Caco-2 (cell line): ENCODE measurements around the gene AKAP8L. TPM values are rescaled to one million over a fixed set of nuclear protein-coding genes. Genes with fewer than 3 reads are reported as not detected.
A peak's percentile ranks its signal among the peaks of the same experiment; 100 is the strongest.

ENCODE experiments used
- BruUV-seq: library from RNA; stranded (reverse); fragments of 400-500 nt; replicated peaks from 2 replicates; lab custom pipeline; 2021; lab: Mats Ljungman, UMichigan
- CTCF ChIA-PET: fragments of 300-600 bp; sonication (Branson Sonifier 250); formaldehyde crosslinking; loops from one replicate; lab custom pipeline; 2022; ENCODE audit warnings: antibody characterized with exemption; lab: Charles Lee
- POLR2A ChIA-PET: fragments of 300-600 bp; sonication (Branson Sonifier 250); formaldehyde crosslinking; loops from one replicate; lab custom pipeline; 2022; ENCODE audit warnings: antibody characterized with exemption; lab: Charles Lee
- DNase-seq, 2 experiments: peaks; one replicate each; pipeline versions ENCODE4 v3.0.0 to v3.0.0-alpha.2; 2020 to 2022
- H3K27me3 ChIP-seq: replicated peaks from 2 replicates; pipeline ENCODE4 v1.6.0; 2011; ENCODE audit warnings: low read length; ENCODE audit not compliant: control insufficient read depth, insufficient read depth
- H3K36me3 ChIP-seq: 2 replicates; pipeline ENCODE4 v1.5.1; 2011; ENCODE audit warnings: low read length; ENCODE audit not compliant: control insufficient read depth, insufficient read depth
- H3K4me1 ChIP-seq: fragments of 250-450 bp; sonication (Bioruptor Pico); 2 replicates; pipeline ENCODE4 v1.5.1; 2020; ENCODE audit warnings: mild to moderate bottlenecking
- H3K4me3 ChIP-seq: 2 replicates; pipeline ENCODE4 v1.5.1; 2011; ENCODE audit warnings: low read depth, mild to moderate bottlenecking, control low read depth, low read length
- H3K9me3 ChIP-seq: fragments of 250-450 bp; sonication (Bioruptor Pico); 2 replicates; pipeline ENCODE4 v1.5.1; 2020; ENCODE audit warnings: mild to moderate bottlenecking, moderate library complexity
- H3K27ac Mint-ChIP-seq: one replicate; pipeline ENCODE4 v1.8.0; 2022; ENCODE audit warnings: mixed read lengths; ENCODE audit not compliant: unreplicated experiment
- H3K27me3 Mint-ChIP-seq: one replicate; pipeline ENCODE4 v1.8.0; 2022; ENCODE audit warnings: mixed read lengths; ENCODE audit not compliant: insufficient read depth, unreplicated experiment
- H3K36me3 Mint-ChIP-seq: one replicate; pipeline ENCODE4 v1.8.0; 2022; ENCODE audit warnings: mild to moderate bottlenecking, mixed read lengths; ENCODE audit not compliant: insufficient read depth, unreplicated experiment
- H3K4me1 Mint-ChIP-seq: one replicate; pipeline ENCODE4 v1.8.0; 2022; ENCODE audit warnings: low read depth, mixed read lengths; ENCODE audit not compliant: unreplicated experiment
- H3K4me3 Mint-ChIP-seq: one replicate; pipeline ENCODE4 v1.8.0; 2022; ENCODE audit warnings: mild to moderate bottlenecking, moderate library complexity, mixed read lengths; ENCODE audit not compliant: unreplicated experiment
- H3K9me3 Mint-ChIP-seq: one replicate; pipeline ENCODE4 v1.8.0; 2022; ENCODE audit warnings: mixed read lengths; ENCODE audit not compliant: unreplicated experiment
- intact Hi-C: fragments of 100-400 bp; cut with micrococcal nuclease; formaldehyde crosslinking; loops from one replicate; pipeline ENCODE4 v1.10.0; 2022; ENCODE audit not compliant: unreplicated experiment
- total RNA-seq: library from RNA; stranded (reverse); gene quantifications from 2 replicates; pipeline ENCODE4 v1.2.3, GENCODE V29; 2022
- TF ChIP-seq, protein P1 (sequence below), 2 experiments: fragments of 200-600 bp in 1 of 2; IDR thresholded peaks; 1 replicate in 1 of 2; 2 replicates in 1 of 2; pipeline versions ENCODE4 v1.5.1 to v1.8.0; 2011 to 2022; ENCODE audit warnings: antibody characterized with exemption in 1 of 2, control low read depth in 1 of 2, inconsistent platforms in 1 of 2, low read depth in 1 of 2, low read length in 1 of 2, mild to moderate bottlenecking in 1 of 2, moderate library complexity in 1 of 2; ENCODE audit not compliant: insufficient read depth in 1 of 2, severe bottlenecking in 1 of 2, unreplicated experiment in 1 of 2

Gene AKAP8L
- total RNA-seq, 1 experiment from 2014 or later, result 112 TPM

- ChIA-PET POLR2A (no interaction called here), CTCF (interaction anchor here (0.6 kb wide), 1 partner anchor 25 kb away, joined by 3 read pairs; no protein-coding TSS in a partner anchor)
- Histone ChIP-seq H3K4me3 (peak overlapping the region; percentile 74; the same call in 1 of the 2 replicates), H3K9me3 (no peaks in the 10 kb centered on the region), H3K36me3 (no peaks in the 10 kb centered on the region), H3K4me1 (0 out of 2 replicates have a peak, but pooled peaks cover 7% of the 10 kb centered on the region), H3K27me3 (no peaks in the 10 kb centered on the region)
- intact Hi-C loops, result no loop called here
- Mint-ChIP-seq H3K9me3 (no peaks in the 10 kb centered on the region), H3K4me1 (peaks cover 16% of the 10 kb centered on the region), H3K36me3 (peaks cover 5% of the 10 kb centered on the region), H3K27ac (no peak overlapping the region), H3K4me3 (no peak overlapping the region), H3K27me3 (no peaks in the 10 kb centered on the region)
- BruUV-seq, result no TSS peak
- TF ChIP-seq, protein P1, sequence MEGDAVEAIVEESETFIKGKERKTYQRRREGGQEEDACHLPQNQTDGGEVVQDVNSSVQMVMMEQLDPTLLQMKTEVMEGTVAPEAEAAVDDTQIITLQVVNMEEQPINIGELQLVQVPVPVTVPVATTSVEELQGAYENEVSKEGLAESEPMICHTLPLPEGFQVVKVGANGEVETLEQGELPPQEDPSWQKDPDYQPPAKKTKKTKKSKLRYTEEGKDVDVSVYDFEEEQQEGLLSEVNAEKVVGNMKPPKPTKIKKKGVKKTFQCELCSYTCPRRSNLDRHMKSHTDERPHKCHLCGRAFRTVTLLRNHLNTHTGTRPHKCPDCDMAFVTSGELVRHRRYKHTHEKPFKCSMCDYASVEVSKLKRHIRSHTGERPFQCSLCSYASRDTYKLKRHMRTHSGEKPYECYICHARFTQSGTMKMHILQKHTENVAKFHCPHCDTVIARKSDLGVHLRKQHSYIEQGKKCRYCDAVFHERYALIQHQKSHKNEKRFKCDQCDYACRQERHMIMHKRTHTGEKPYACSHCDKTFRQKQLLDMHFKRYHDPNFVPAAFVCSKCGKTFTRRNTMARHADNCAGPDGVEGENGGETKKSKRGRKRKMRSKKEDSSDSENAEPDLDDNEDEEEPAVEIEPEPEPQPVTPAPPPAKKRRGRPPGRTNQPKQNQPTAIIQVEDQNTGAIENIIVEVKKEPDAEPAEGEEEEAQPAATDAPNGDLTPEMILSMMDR (IDR thresholded peaks at IDR 0.05; ENCODE audit: insufficient read depth in 1 of 2, low read depth in 1 of 2, low read length in 1 of 2, severe bottlenecking in 1 of 2, unreplicated experiment in 1 of 2), result no peak
- DNase-seq, result no peak
These were observed 29.4 kb upstream of the AKAP8L start for GRCh38 chr19:15448044-15448777.

DNA sequence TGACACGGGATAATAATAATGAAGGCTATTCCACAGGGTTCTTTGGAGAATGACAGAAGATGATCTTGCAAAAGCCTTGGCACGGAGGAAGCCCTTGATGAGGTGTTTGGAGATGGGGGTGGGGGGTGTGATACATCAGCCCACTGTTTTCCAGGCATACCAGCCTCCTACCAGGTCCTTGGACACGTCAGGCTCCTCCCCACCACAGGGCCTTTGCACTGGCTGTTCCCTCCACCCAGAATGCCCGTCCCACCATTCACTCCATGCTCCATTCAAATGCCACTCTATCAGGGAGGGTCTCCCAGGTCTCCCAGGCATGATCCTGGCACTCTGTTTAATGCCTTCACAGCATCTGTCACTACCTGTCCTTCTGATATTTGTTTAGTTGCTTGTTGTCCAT lies 28.3 kb upstream of the AKAP8L start:
- Mint-ChIP-seq H3K4me3 (no peak overlapping the region), H3K36me3 (peaks cover 5% of the 10 kb centered on the region), H3K9me3 (no peaks in the 10 kb centered on the region), H3K27me3 (no peaks in the 10 kb centered on the region), H3K27ac (no peak overlapping the region), H3K4me1 (peaks cover 16% of the 10 kb centered on the region)
- TF ChIP-seq, protein P1 (IDR thresholded peaks at IDR 0.05; ENCODE audit: insufficient read depth in 1 of 2, low read depth in 1 of 2, low read length in 1 of 2, severe bottlenecking in 1 of 2, unreplicated experiment in 1 of 2), result no peak
- H3K36me3 ChIP-seq, result no peaks in the 10 kb centered on the region
- ChIA-PET POLR2A (no interaction called here), CTCF (no interaction called here)
- H3K9me3 ChIP-seq, result no peaks in the 10 kb centered on the region
- intact Hi-C loops, result no loop called here
- DNase-seq, result no peak
- no TSS peak for BruUV-seq
- 0 out of 2 replicates have a peak, but pooled peaks cover 7% of the 10 kb centered on the region for H3K4me1 ChIP-seq
- H3K4me3 ChIP-seq, result no peak overlapping the region
- H3K27me3 ChIP-seq, result no peaks in the 10 kb centered on the region

GRCh38 chr19:15445807-15446376 lies 27.1 kb upstream of the AKAP8L start:
- POLR2A ChIA-PET, result no interaction called here
- no peaks in the 10 kb centered on the region for H3K9me3 ChIP-seq
- H3K36me3 ChIP-seq, result no peaks in the 10 kb centered on the region
- no peak for DNase-seq
- 0 out of 2 replicates have a peak, but pooled peaks cover 7% of the 10 kb centered on the region for H3K4me1 ChIP-seq
- H3K4me3 ChIP-seq, result no peak overlapping the region
- TF ChIP-seq, protein P1 (IDR thresholded peaks at IDR 0.05; ENCODE audit: insufficient read depth in 1 of 2, low read depth in 1 of 2, low read length in 1 of 2, severe bottlenecking in 1 of 2, unreplicated experiment in 1 of 2), result no peak
- intact Hi-C loops, result no loop called here
- Mint-ChIP-seq H3K4me3 (no peak overlapping the region), H3K27me3 (no peaks in the 10 kb centered on the region), H3K27ac (no peak overlapping the region), H3K36me3 (peaks cover 5% of the 10 kb centered on the region), H3K9me3 (no peaks in the 10 kb centered on the region), H3K4me1 (peaks cover 16% of the 10 kb centered on the region)
- CTCF ChIA-PET, result no interaction called here
- no TSS peak for BruUV-seq
- H3K27me3 ChIP-seq, result no peaks in the 10 kb centered on the region
